ENCODE results near the gene ZMYM3. TPM values are rescaled to one million over a fixed set of nuclear protein-coding genes. Genes with fewer than 3 reads are reported as not detected.
"Not testable (repeated sequence)": the region's sequence is repeated elsewhere in the genome, so short reads cannot be mapped to it uniquely, and the experiment has no call there.

The ZMYM3 gene
- total RNA-seq (10 to 100 TPM in 4 of 5 donors, 1 to 10 TPM in 1; 4.9 to 53.6 (median 15.2) TPM), polyA plus RNA-seq (1 to 10 TPM; 2.9 to 7.4 (median 4.2) TPM)
- long read RNA-seq, donor 1, partial matches to known transcripts, result 5 of 5 reads
- long read RNA-seq, donor 1, other reads (novel, unspliced or antisense), result 0 of 5 reads
- long read RNA-seq, donor 2, partial matches to known transcripts, result 36 of 70 reads
- long read RNA-seq, donor 2, other reads (novel, unspliced or antisense), result 34 of 70 reads
- long read RNA-seq, donor 3, result 0 reads
- long read RNA-seq, donor 4, partial matches to known transcripts, result 0 of 1 reads
- long read RNA-seq, donor 4, other reads (novel, unspliced or antisense), result 0 of 1 reads
- long read RNA-seq, donor 5, full-length matches to known transcripts, result 2 of 2 reads
- long read RNA-seq, donor 5, partial matches to known transcripts, result 0 of 2 reads
- long read RNA-seq, donor 5, other reads (novel, unspliced or antisense), result 0 of 2 reads
- long read RNA-seq, donor 6, full-length matches to known transcripts, result 1 of 11 reads
- long read RNA-seq, donor 6, partial matches to known transcripts, result 10 of 11 reads
- long read RNA-seq, donor 6, other reads (novel, unspliced or antisense), result 0 of 11 reads
- long read RNA-seq, donor 7, result 0 reads
- long read RNA-seq, donor 8, partial matches to known transcripts, result 53 of 85 reads
- long read RNA-seq, donor 8, other reads (novel, unspliced or antisense), result 32 of 85 reads
- long read RNA-seq, donor 9, partial matches to known transcripts, result 643 of 656 reads
- long read RNA-seq, donor 9, other reads (novel, unspliced or antisense), result 13 of 656 reads
- long read RNA-seq, donor 10, partial matches to known transcripts, result 0 of 1 reads
- long read RNA-seq, donor 10, other reads (novel, unspliced or antisense), result 0 of 1 reads

DNA sequence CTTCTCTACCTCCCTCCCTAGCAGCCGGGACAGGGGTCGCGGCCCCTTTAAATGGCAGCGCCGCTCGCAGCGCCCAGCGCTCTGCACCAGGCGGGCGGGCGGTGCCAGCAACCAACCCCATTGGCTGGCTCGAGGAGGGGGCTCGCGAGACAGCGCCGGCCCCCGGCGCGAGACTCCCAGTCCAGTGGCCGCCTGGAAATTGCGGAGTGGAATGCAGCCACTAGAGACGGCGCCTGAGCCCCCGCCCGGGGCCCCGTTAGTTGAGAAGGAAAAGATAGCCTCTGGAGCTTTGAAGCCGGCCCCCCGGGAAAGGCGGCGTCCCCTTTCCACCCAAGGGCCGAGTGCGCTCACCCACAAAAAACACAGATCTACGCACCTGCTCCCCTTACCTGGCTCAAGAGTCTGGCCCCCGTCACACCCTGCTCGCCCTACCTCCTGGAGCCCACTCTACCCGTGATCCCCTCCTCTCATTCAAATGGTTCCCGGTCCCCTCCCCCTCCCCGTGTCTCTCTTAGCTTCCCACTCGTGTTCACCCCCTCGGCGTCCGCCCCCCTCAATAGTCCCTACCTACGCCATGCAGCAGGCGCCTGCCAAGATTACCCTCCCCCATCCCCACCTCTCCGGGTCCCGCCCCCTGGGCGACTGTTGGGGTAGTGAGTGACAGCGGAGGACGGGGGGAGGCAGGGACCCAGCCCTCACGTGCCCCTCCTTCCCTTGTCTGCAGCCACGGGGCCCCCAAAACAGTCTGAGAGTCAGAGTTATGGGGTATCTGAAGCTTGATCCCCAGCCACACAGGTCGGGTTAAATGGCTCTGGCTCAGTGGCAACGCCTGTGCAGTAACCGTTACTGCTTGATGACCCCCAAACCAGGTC is at the start of gene ZMYM3:
Gene ZMYM3, minus strand, starts transcription at position 49 of the 872 bp plus-strand sequence. CDS start 885 bp downstream, outside the sequence.
- Histone ChIP-seq H3K36me3 (peaks cover 0 to 16% (median 14%) of the 10 kb centered on the region in 4 donors), H3K27ac (peak within 1 kb of the TSS; percentile 75 to 87 (median 85)), H3K27me3 (no peaks in the 10 kb centered on the region), H3K4me1 (peaks cover 0 to 28% (median 17%) of the 10 kb centered on the region in 4 donors), H3K9me3 (no peaks in the 10 kb centered on the region), H3K4me3 (peak within 1 kb of the TSS; percentile 60 to 77 (median 65))
- 0 to 38% (median 4%) methylated on average over 25 to 52 of the region's 54 CpGs for WGBS, 5 donors
- intact Hi-C loops (cut with DNase I; ENCODE audit: low total_unique reads), result no loop called here
- TF ChIP-seq POLR2AphosphoS5 (IDR thresholded peaks at IDR 0.05), result peak in 2 of 3 donors; percentile 31 to 41
- no peak for TF ChIP-seq POLR2A (IDR thresholded peaks at IDR 0.05)
- TF ChIP-seq, protein P1, sequence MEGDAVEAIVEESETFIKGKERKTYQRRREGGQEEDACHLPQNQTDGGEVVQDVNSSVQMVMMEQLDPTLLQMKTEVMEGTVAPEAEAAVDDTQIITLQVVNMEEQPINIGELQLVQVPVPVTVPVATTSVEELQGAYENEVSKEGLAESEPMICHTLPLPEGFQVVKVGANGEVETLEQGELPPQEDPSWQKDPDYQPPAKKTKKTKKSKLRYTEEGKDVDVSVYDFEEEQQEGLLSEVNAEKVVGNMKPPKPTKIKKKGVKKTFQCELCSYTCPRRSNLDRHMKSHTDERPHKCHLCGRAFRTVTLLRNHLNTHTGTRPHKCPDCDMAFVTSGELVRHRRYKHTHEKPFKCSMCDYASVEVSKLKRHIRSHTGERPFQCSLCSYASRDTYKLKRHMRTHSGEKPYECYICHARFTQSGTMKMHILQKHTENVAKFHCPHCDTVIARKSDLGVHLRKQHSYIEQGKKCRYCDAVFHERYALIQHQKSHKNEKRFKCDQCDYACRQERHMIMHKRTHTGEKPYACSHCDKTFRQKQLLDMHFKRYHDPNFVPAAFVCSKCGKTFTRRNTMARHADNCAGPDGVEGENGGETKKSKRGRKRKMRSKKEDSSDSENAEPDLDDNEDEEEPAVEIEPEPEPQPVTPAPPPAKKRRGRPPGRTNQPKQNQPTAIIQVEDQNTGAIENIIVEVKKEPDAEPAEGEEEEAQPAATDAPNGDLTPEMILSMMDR (IDR thresholded peaks at IDR 0.05), result no peak
- no peak for TF ChIP-seq EP300 (IDR thresholded peaks at IDR 0.05)
- DNase-seq, result peak; percentile 86 to 96

GRCh38 chrX:71302461-71303213 is 48.7 kb upstream of the ZMYM3 start:
- H3K36me3 ChIP-seq, result peaks cover 5 to 44% (median 31%) of the 10 kb centered on the region in 4 donors
- no peaks in the 10 kb centered on the region for H3K9me3 ChIP-seq
- H3K4me1 ChIP-seq, result no peaks in the 10 kb centered on the region
- DNase-seq, result no peak
- 73 to 80% (median 76%) methylated on average over 5 of the region's 5 CpGs for WGBS, 5 donors
- TF ChIP-seq, protein P1 (IDR thresholded peaks at IDR 0.05), result no peak
- TF ChIP-seq POLR2A (IDR thresholded peaks at IDR 0.05) (no peak), EP300 (IDR thresholded peaks at IDR 0.05) (no peak), POLR2AphosphoS5 (IDR thresholded peaks at IDR 0.05) (no peak)
- H3K4me3 ChIP-seq, result peak overlapping the region in 1 of 4 donors; percentile 14
- intact Hi-C loops (cut with DNase I; ENCODE audit: low total_unique reads), result no loop called here
- H3K27me3 ChIP-seq, result no peaks in the 10 kb centered on the region
- H3K27ac ChIP-seq, result peak overlapping the region in 3 of 5 donors; percentile 32 to 67 (median 48)

DNA sequence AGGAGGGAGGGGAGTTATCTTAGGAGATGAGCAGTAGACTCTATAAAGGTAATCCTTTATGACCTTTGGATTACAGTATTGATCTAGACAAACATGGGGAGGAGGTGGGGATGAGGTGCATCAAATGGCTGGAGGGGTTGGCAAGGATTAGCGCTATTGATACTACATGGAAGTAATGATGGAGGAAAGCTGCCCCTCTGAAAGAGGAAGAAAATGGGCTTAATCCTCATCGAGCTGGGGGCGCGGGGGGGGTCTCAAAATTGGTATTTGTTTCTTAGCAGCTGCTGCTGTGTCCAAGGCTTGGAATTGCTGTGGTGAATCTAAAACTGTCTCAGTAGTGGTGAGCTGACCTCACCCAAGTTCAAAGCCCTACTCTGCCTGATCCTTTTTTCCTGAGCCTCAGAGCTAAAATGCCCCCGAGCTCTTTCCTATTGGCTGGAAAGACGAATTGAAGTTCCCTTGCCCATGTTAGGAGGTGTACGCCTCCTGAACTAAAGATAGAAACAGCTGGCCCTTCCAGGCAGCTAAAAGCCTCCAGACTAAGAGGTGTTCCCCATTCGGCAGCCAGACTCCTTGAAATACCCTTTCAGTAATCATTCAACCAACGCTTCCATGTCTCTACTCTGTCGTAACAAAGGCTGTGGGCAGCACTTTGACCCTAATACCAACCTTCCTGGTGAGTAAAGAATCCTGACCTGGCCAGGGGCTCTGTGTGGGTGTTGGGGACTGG is 47.4 kb upstream of the ZMYM3 start, which contains the start of gene ITGB1BP2:
Gene ITGB1BP2, plus strand, starts transcription at position 556 of the 730 bp plus-strand sequence. Its CDS starts 57 bp downstream, at position 613.
- peak in 1 of 2 donors; percentile 46 for DNase-seq
- H3K4me3 ChIP-seq, result peak within 1 kb of the TSS in 3 of 4 donors; percentile 14 to 15 (median 15)

DNA sequence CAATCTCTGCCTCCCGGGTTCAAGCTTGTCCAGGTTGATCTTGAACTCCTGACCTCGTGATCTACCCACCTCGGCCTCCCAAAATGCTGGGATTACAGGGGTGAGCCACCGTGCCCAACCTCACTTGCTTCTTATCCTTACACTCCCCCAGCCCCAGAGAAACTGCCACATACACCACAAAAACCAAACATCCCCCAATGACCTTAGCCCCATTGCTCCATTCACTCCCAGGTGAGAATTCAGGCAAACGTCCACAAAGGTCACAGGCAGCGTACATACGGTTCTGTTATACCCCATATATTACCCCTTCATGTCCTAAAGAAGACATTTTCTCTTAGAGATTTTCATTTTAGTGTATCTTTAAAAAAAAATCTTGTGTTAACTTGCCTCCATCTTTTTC is 46.6 kb upstream of the ZMYM3 start:
- Histone ChIP-seq H3K36me3 (peaks cover 18 to 65% (median 52%) of the 10 kb centered on the region in 4 donors), H3K27ac (peak overlapping the region in 1 of 5 donors; percentile 67)
- intact Hi-C loops (cut with DNase I; ENCODE audit: low total_unique reads); H3K9me3 ChIP-seq; H3K27me3 ChIP-seq; H3K4me3 ChIP-seq; H3K4me1 ChIP-seq; DNase-seq: not testable (repeated sequence)
- WGBS, 5 donors, result 74 to 85% (median 81%) methylated on average over 5 to 7 of the region's 7 CpGs

More for the DNA sequence above, 47.4 kb upstream of the ZMYM3 start, which contains the start of gene ITGB1BP2:
- Histone ChIP-seq H3K9me3 (no peaks in the 10 kb centered on the region), H3K4me1 (no peaks in the 10 kb centered on the region), H3K36me3 (peaks cover 17 to 57% (median 43%) of the 10 kb centered on the region in 4 donors), H3K27me3 (no peaks in the 10 kb centered on the region), H3K27ac (peak within 1 kb of the TSS in 4 of 5 donors; percentile 20 to 67 (median 40))
- TF ChIP-seq EP300 (IDR thresholded peaks at IDR 0.05) (no peak), POLR2AphosphoS5 (IDR thresholded peaks at IDR 0.05) (peak in 1 of 3 donors; percentile 34), POLR2A (IDR thresholded peaks at IDR 0.05) (no peak)
- intact Hi-C loops (cut with DNase I; ENCODE audit: low total_unique reads), result no loop called here
- WGBS, 5 donors, result 62 to 76% (median 66%) methylated on average over 6 to 10 of the region's 10 CpGs

DNA sequence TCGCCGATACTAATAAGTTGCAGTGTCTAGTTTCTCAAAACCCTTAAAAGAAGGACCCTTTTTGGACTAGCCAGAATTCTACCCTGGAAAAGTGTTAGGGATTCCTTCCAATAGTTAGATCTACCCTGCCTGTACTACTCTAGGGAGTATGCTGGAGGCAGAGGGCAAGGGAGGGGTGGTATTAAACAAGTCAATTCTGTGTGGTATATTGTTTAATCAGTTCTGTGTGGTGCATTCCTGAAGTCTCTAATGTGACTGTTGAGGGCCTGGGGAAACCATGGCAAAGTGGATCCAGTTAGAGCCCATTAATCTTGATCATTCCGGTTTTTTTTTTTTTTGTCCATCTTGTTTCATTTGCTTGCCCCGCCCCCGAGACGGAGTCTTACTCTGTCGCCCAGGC is 46.1 kb upstream of the ZMYM3 start:
- H3K27ac ChIP-seq; intact Hi-C loops (cut with DNase I; ENCODE audit: low total_unique reads); H3K4me1 ChIP-seq; DNase-seq; H3K9me3 ChIP-seq; H3K4me3 ChIP-seq; H3K27me3 ChIP-seq: not testable (repeated sequence)
- peaks cover 23 to 70% (median 56%) of the 10 kb centered on the region in 4 donors for H3K36me3 ChIP-seq
- WGBS, 5 donors, result 76 to 90% (median 83%) methylated on average over 5 to 7 of the region's 7 CpGs
